ENCODE measurements around the gene PDPN. TPM values are rescaled to one million over a fixed set of nuclear protein-coding genes. Genes with fewer than 3 reads are reported as not detected.

PDPN gene
- total RNA-seq, 1 donor from 2014 or later = 29.5 TPM

GRCh38 chr1:13617773-13618172, 34.1 kb downstream of the PDPN start:
- DNase-seq (ENCODE audit: low spot score) = no peak

- no peak for DNase-seq (ENCODE audit: low spot score)
These were observed 34.9 kb downstream of the PDPN start for GRCh38 chr1:13618483-13618882.

- peak; percentile 58 for DNase-seq (ENCODE audit: low spot score)
These were observed 36.3 kb downstream of the PDPN start for GRCh38 chr1:13619909-13620308.

GRCh38 chr1:13620825-13621224, 37.2 kb downstream of the PDPN start:
- no peak for DNase-seq (ENCODE audit: low spot score)

GRCh38 chr1:13622446-13622845, 38.8 kb downstream of the PDPN start:
- DNase-seq (ENCODE audit: low spot score) = no peak

GRCh38 chr1:13623021-13623637, 39.5 kb downstream of the PDPN start:
- DNase-seq (ENCODE audit: low spot score) = no peak

- no peak for DNase-seq (ENCODE audit: low spot score)
These were observed 40.9 kb downstream of the PDPN start for GRCh38 chr1:13624526-13624925.

- DNase-seq (ENCODE audit: low spot score) = no peak
These were observed 43.5 kb downstream of the PDPN start for GRCh38 chr1:13627127-13627526.

GRCh38 chr1:13628218-13628617, 44.6 kb downstream of the PDPN start:
- DNase-seq (ENCODE audit: low spot score) = no peak

- no peak for DNase-seq (ENCODE audit: low spot score)
These were observed 45.1 kb downstream of the PDPN start for GRCh38 chr1:13628711-13629110.

GRCh38 chr1:13642306-13643004, 58.8 kb downstream of the PDPN start:
- DNase-seq (ENCODE audit: low spot score) = no peak

- DNase-seq (ENCODE audit: low spot score) = no peak
These were observed 59.4 kb downstream of the PDPN start for GRCh38 chr1:13643017-13643416.

GRCh38 chr1:13646521-13646920, 62.9 kb downstream of the PDPN start:
- DNase-seq (ENCODE audit: low spot score) = no peak

- DNase-seq (ENCODE audit: low spot score) = no peak
These were observed 67.6 kb downstream of the PDPN start for GRCh38 chr1:13651279-13651678.

- DNase-seq (ENCODE audit: low spot score) = no peak
These were observed 68.6 kb downstream of the PDPN start for GRCh38 chr1:13652238-13652637.

- DNase-seq (ENCODE audit: low spot score) = no peak
These were observed 77.9 kb downstream of the PDPN start for GRCh38 chr1:13661539-13661938.

- no peak for DNase-seq (ENCODE audit: low spot score)
These were observed 78.9 kb downstream of the PDPN start for GRCh38 chr1:13662493-13662892.

GRCh38 chr1:13663969-13664368, 80.3 kb downstream of the PDPN start:
- DNase-seq (ENCODE audit: low spot score) = no peak

- no peak for DNase-seq (ENCODE audit: low spot score)
These were observed 80.8 kb downstream of the PDPN start for GRCh38 chr1:13664451-13664850.

GRCh38 chr1:13666317-13666716, 82.7 kb downstream of the PDPN start:
- no peak for DNase-seq (ENCODE audit: low spot score)

All from ureter (tissue), 1 donor.